NCI-H446 treated with DMSO at 0.1 percent for 48 hours (cell line): ENCODE measurements around the gene ZNF783.
"Not testable (repeated sequence)": the region's sequence is repeated elsewhere in the genome, so short reads cannot be mapped to it uniquely, and the experiment has no call there.

ENCODE experiments used
- DNase-seq: peaks from one replicate; lab custom pipeline; 2025; lab: John Stamatoyannopoulos, UW

Gene ZNF783

DNA sequence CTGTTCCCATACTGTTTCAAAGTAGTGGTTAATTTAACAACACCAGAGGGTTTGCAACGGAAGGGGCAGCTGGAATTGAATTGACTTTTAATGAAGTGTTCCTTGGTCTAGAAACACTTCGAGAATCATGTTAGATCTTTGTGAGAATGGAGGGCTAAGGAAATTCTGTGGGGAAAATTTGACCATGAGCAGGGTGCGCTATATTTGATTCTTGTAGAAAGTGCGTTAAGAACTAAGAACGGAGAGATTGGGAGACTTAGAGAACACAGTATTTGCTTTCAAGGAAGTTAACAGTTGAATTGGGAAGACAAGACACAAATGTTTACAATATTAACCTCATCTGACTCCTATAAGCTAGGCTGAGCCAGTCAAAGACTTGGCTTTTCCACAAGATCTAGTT, 21.4 kb upstream of the ZNF783 start:
- DNase-seq, result no peak

DNA sequence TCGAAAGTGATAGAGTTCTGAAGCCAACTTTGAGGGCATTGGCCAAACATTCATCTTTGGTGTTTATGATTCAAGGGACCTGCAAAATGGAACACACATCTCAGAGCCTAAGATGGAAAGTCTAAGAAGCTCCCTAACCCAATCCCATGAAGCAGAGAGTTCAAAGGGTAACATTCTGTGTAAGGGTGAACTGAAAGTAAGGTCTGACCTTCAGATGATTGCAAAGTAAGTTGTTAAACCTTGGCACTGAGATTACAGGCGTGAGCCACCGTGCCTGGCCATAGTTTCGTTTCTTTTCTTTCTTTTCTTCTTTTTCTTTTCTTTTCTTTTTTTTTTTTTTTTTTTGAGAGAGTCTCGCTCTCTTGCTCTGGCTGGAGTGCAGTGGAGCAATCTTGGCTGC, 20.3 kb upstream of the ZNF783 start:
- DNase-seq, result no peak

DNA sequence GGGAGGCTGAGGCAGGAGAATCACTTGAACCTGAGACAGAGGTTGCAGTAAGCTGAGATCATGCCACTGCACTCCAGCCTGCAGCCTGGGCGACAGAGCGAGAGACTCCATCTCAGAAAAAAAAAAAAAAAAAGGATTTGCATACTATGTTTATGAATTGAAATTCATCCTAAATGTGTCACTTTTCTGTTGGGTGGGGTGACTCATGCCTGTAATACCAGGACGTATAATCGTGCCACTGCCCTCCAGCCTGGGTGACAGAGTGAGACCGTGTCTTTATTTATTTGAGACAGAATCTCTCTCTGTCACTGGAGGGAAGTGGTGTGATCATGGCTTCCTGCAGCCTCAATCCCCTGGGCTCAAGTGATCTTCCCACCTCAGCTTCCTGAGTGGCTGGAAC, 16.8 kb upstream of the ZNF783 start:
- no peak for DNase-seq

DNA sequence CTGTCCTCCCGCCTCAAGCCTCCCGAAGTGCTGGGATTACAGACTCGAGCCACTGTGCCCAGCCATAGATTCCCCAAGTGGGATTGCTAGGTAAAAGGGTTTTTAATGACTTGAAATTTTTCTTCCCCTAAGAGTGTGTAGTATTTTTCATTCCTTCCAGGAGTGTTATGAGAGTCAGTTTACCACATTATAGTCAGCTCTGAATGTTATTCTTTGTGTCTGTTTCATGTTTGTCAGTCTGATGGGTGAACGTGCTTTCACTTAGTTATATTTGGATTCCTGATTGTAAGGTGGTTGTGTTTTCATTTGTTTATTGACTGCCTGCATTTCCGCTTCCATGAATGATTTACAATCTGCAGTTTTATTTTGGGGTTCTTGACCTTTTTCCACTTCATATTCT, 16.3 kb upstream of the ZNF783 start:
- DNase-seq, result no peak

DNA sequence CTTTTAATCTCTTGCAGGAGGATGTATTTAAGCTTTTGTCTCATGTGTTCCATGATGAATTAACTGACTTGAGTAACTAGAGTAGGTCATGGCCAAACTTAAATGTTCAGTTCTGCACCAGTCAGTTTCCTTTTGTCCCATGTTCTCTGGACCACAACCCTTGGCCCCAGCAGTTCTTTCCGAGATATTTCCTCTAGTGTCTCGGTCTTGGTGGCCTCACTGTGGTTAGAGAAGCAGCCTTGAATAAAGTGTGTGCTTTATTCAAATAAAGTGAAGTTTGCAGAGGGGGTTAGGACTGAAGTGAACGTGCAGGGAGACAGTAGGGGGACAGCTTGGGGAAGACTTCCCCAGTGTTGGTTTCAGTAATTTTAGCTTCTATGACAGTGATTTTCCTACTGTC, 13.2 kb upstream of the ZNF783 start:
- no peak for DNase-seq

DNA sequence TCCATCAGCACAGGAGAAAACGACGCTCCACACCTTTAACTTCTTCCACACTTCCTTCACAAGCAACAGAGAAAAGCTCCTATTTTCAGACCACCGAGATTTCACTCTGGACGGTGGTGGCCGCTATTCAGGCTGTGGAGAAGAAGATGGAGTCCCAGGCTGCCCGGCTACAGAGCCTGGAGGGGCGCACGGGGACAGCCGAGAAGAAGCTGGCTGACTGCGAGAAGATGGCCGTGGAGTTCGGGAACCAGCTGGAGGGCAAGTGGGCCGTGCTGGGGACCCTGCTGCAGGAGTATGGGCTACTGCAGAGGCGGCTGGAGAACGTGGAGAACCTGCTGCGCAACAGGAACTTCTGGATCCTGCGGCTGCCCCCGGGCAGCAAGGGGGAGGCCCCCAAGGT, 11.8 kb upstream of the ZNF783 start:
- DNase-seq, result not testable (repeated sequence)

DNA sequence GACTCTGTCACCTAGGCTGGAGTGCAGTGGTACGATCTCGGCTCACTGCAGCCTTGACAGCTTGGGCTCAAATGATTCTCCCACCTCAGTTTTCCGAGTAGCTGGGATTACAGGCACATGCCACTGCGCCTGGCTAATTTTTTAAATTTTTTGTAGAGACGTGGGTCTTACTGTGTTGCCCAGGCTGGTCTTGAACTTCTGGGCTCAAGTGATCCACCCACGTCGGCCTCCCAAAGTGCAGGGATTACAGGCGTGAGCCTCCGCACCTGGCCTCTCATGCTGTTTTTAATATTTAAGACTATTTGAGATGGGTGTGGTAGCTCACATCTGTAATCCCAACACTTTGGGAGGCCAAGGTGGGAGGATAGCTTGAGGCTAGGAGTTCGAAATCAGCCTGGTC, 10.5 kb upstream of the ZNF783 start:
- DNase-seq, result not testable (repeated sequence)

DNA sequence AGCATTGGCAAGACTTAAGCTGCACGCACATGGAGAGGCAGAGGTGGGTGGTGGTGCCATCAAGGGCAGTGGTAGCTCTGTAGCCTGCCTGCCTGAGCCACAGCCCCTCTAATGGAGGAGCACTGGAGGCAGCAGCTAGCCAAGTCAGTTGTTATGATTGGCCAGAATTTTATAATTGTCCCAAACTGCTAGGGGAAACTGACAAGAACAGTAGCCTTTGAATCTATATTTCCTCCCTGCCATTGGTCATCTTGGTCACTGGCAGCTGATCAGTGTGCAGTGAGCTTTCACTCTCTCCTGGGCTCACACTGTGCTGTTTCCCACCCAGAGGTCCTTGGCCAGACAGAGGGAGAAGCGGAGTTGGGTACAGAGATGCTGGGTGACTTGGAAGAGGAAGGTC, 9.6 kb upstream of the ZNF783 start:
- no peak for DNase-seq

DNA sequence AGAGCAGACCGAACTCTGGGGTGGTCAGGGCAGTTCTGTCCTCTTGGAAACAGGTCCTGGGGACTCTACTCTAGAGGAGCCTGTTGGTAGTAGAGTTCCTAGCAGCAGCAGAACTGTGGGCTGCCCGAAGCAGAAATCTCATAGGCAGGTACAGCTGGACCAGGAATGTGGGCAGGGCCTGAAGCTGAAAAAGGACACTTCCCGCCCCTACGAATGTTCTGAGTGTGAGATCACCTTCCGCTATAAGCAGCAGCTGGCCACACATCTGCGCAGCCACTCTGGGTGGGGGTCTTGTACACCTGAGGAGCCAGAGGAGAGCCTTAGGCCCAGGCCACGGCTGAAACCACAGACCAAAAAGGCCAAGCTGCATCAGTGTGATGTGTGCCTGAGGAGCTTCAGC, 8.3 kb upstream of the ZNF783 start:
- no peak for DNase-seq

DNA sequence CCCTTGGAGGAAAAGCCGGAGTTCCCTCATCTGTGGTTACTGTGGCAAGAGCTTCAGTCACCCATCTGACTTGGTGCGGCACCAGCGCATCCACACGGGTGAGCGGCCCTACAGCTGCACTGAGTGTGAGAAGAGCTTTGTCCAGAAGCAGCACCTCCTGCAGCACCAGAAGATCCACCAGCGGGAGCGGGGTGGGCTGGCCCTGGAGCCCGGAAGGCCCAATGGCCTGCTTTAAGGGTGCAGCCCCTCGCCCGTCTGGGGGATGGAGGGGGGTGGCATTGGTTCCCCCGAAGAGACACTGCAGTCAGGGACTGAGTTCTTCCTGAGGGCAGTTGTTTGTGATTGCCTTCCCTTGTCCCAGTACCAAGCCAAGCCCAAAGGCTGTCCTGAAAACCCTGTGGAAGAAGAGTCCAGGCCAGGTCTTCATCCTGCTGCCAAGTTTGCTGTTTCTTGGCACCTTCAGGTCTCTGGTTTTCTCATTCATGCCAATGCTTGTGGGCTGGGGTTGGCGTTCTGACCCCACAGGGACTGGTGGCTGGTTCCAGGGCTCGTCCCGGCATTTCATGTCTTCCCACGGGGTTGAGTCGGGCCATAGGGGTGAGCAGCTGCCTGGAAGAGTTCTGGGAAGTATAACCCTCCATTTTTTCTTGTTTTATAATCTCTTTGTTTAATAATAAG, 7.7 kb upstream of the ZNF783 start:
- no peak for DNase-seq

DNA sequence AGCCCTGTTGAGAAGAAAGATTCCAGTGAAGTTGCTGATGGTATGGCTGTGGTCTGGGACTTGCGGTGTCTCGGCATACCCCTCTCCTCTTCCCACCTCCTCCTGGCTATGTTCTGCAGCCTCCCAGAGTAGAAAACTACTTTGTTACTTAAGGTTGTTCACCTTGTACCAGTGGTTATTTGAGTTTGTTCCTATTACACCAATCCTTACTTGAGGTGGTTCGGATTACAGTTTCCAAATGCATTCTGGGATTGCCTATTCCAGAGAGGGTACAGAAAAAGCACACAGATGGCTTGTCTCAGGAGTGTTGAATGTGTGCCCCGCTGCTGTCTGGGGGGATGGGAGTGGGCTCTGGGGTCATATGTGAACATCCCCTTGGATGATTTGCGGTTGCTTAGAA, 6.8 kb upstream of the ZNF783 start:
- DNase-seq, result no peak

DNA sequence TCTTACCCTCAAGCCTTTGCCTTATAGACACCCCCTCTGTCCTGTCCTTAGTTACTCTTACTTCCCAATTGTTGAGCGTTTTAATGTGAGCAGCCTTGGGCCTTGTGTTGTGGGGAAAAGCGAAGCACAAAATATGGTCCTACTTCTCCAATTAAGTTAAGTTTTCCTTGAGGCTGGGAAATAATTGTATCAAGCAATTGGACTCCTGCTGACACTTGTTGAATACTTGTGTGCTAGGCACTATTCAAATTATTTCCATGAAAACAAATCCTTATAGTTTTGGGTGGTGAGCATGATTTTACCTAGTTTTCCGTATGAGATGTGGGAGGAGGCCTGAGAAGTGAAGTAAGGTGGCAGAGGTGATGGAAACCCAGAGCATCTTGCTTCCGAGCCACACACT, 5.4 kb upstream of the ZNF783 start:
- DNase-seq, result no peak

DNA sequence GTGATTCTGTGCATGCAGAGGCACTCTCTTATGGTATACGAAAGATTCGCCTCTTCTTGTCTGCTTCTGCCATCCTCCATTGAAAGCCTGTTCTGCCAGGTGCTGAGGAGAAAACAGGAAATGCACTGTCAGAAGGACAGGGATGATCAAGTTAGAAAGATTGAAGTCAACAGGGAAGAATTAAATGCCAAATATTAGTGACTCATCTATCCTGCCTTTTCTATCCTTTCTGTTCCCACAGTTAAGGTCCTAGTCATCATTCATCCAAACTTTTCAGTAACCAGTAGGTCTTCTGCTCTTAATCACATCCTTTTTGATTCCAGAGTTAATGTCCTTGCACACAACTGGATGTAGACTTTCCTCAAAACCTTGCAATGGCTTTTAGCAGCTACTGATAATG, 4.8 kb upstream of the ZNF783 start:
- DNase-seq, result no peak

DNA sequence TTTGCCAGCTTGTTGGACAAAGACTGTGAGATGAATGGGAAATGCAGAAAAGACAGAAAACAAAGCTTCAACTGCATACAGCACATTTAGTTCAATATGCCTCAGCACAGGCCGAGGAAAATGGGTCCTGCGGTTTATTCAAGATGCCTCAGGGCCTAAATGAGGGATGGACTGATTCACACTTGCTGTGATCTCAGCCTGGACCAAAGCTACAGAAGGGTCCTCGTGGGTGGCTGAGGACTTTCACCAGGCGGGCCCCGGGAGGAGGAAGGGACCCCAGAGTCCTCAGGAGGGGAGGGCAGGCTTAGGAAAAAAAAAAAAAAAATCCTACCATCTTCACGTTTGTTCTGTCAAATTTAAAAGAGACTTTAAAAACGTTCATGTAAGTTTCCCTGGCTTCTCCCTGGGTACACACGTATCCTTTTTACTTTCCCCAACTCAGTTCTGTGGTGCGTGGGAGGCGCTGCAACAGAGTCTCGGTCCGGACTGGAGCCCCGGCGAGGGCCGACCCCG, 624 bp upstream of the ZNF783 start:
- DNase-seq, result no peak

DNA sequence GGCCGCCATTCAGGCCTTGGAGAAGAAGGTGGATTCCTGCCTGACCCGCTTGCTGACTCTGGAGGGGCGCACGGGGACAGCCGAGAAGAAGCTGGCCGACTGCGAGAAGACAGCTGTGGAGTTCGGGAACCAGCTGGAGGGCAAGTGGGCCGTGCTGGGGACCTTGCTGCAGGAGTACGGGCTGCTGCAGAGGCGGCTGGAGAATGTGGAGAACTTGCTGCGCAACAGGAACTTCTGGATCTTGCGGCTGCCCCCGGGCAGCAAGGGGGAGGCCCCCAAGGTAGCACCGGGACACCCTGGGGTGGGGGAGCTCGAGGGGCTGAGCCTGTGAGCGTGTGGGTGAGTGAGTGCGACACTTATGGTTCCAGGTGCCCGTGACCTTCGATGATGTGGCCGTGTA, 4.5 kb downstream of the ZNF783 start:
- no peak for DNase-seq

DNA sequence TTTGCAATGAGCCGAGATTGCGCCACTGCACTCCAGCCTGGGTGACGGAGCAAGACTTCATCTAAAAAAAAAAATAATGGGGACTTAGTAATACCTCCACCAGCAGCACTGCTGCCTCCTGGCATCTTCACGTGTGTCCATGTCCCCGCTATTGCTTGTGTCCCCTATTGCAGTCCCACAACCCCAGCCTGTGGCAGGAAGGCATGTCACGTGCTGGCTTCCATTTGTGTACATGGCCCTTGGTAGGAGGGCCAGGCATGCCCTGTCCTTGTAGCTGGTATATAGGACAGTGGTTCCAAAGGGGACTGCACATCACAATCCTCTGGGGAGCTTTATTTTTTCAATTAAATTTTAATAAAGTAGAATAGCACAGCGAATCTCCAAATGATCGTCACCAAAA, 5.7 kb downstream of the ZNF783 start:
- DNase-seq, result no peak

DNA sequence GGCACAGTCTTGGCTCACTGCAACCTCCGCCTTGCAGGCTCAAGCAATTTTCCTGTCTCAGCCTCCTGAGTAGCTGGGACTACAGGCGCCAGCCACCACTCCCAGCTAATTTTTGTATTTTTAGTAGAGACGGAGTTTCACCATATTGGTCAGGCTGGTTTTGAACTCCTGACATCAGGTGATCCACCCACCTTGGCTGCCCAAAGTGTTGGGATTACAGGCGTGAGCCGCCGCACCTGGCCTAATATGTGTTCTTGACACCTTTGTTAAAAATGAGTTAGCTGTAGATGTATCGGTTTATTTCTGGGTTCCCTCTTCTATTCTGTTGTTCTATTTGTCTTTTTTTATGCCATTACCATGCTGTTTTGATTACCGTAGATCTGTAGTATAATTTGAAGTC, 12.4 kb downstream of the ZNF783 start:
- DNase-seq, result not testable (repeated sequence)

DNA sequence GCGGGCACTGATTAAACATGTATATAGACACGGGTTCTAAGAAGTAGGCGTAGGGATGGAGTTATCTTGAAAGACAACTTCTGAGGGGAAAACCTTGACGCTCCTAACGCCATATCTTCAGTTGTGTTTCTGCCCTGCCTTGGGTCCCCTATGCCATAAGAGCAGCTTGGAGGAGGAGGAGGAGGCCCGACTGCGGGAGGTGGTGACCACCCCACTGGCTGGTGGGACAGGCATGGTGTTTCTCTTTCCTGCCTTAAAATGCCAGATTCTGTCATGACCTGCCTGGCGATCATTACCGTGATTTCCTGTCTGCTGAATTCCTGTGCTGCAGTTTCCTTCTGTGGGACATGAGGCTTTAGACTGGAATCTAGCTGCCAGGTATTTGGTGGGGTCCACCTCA, 15.9 kb downstream of the ZNF783 start:
- DNase-seq, result no peak

DNA sequence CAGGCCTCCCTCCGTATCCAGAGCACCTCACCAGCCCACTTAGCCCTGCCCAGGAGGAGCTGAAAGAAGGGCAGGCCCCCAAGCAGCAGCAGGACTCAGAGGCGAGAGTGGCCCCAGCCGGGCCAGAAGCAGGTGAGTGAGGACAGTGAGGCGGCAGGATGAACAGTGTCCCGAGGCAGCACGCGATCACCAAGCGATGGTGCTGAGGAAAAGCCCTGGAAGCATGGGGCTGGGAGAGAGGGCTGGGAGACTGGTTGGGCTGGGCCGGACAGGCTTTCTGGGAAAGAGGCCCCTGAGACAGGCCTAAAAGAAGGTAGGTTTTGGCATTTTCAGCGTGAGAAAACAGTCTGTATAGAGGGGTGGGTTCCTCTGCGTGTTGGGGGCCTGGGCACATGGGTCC, 16.4 kb downstream of the ZNF783 start:
- DNase-seq, result no peak

DNA sequence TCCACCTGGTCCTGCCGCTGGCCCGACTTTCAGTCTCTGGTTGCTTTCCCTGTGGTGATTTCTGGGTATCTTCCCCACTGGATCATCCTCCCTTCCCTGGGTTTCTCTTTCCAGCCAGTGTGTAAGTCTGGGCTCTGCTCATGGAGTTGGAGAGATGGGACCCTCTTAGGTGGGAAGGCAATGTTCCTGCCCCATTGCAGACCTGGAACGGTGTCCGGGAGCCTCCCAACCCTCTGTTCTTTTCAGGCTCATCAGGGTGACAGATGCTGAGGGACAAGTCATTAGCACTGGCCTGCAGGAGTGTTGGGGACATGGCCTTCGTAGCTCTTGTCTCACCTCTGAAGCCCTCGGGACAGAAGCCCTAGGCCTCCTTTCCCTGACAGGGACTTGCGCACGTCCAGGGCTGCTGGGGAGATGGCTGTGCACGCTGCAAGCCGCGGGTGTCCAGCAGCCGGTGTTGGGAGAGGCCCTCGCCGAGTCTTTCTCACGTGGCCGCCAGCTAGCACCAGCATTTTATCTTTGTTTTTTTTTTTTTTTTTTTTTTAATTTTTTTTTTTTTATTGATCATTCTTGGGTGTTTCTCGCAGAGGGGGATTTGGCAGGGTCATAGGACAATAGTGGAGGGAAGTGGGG, 17.2 kb downstream of the ZNF783 start:
- DNase-seq, result no peak

DNA sequence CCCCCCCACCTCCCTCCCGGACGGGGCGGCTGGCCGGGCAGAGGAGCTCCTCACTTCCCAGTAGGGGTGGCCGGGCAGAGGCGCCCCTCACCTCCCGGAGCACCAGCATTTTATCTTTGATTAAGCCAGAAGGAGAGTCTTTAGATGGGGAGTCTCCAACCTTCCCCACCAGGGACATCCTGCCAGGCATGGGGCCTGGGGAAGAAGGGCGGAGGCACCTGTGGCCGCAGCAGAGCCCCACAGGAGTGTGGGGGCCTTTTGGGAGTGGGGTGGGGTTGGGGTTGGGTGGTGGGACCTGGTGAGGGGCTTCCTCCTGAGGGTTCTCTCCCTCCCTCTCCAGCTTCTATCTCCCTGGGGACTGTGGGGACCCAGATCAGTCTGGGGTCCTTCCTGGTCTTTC, 18.2 kb downstream of the ZNF783 start:
- no peak for DNase-seq

DNA sequence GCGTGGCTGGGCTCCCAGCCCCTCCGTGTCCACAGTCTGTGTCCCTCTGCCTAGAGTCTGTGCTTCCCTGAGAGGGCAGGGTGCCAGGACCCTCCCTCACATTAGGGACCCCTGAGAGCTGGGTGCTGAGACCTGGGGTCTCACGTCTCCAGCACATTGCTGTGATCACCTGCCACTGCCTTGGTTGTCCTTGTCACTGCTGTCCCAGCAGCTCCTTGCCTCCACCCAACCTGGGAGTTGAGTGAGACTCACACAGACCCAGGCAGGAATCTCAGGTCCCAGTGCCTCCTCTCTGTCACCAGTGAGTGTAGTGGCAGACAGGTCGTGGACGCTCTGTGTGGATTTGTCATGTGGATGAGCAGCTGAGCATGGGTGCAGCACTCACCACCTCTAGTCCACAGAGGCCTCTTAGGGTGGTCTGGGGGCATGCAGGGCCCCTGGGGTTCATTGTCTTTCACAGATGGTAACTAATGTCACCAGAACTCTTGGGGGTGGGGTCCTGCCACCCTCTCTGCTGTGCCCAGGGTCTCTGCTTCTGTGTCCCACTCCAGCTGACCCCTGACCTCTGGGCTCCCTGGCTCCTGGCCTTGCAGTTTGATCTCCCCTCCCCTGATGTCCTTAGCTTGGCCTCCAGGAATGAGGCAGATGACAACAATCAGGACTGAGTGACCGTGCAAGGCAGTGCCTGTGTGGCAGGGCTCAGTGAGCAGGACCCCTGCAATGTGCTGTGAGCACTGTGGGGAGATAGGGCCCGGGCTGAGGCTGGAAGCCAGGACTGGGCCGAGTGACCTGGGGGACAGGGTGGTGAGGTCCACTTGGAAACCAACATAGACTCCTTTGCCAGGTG, 18.9 kb downstream of the ZNF783 start:
- no peak for DNase-seq
